ENCODE data around the gene CDH24. TPM values are rescaled to one million over a fixed set of nuclear protein-coding genes. Genes with fewer than 3 reads are reported as not detected.
A peak's percentile ranks its signal among the peaks of the same experiment; 100 is the strongest.

Gene CDH24
- total and polyA plus RNA-seq, 2 donors (not counting 3 experiments of a cell fraction or from before 2014, with no cell fraction given), result 21.7 to 52.9 TPM

DNA sequence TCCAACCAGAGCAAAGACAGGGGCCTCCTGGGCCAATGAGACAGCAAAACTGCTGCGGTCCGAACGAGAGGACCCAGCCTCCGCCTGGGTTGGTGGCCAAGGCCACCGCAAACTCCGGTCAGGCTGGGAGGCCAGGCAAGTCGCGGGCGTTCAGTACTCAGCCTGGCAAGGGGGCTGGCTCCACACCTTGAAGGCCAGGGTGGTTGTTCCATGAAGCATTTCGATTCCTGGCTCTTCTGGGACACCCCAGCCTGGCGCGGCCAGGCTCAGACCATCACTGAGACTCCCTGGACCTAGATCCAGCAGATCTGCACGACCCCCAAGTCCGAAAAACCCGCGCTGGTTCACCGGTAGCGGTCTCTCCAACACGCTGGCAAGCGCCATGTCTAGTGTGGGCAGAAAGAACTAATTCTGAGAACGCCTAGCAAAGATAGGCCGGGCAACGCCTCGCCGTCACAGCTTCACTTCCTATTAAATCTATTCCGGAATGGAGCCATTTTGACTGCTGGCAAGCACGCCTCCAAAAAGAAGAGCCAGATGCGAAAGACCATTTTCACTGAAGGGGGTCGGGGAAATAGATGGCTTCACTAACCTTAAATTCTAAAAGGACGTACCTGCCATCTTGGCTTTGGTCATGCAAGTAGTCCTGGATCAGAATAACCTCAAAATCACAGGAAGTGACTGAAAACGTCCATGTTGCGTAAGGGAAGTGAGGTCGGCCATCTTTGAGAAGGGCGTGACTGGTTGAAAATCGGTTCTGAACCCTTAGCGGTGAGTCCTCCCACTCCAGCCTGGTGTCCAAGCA is 22.6 kb downstream of the CDH24 start, which contains the start of gene PSMB5:
PSMB5 (minus strand) TSS at position 403 of the 805 bp plus-strand sequence; CDS start at position 384, 19 bp downstream.
- POLR2A ChIA-PET, result interaction anchor here (0.6 to 1.0 kb wide), 3 partner anchors 13 to 34 kb away, joined by 3 to 5 read pairs (median 4); no protein-coding TSS in a partner anchor
- peak; percentile 99 for FAIRE-seq
- dilution Hi-C loops (cut with MboI; ENCODE audit: extremely low pct_ligation_motif_present, low sequenced_read_pairs), result no loop called here

More for the DNA sequence above, 22.6 kb downstream of the CDH24 start, which contains the start of gene PSMB5:
- peaks cover 8 to 9% of the 10 kb centered on the region in 2 experiments for H3K36me3 ChIP-seq (ENCODE audit: control insufficient read depth in 2 of 2, extremely low read depth in 1 of 2, insufficient read depth in 2 of 2, low read length in 2 of 2)
- no peaks in the 10 kb centered on the region for H3K27me3 ChIP-seq (ENCODE audit: control insufficient read depth in 2 of 2, insufficient read depth in 2 of 2, low read length in 2 of 2)
- peak within 1 kb of the TSS; percentile 88 for H2AFZ ChIP-seq (ENCODE audit: low read depth, low read length)
- intact Hi-C loops (cut with micrococcal nuclease), result loop anchor here (1.0 to 2.0 kb wide), 3 partner anchors 13 to 28 kb away; no protein-coding TSS in a partner anchor
- H3K9me3 ChIP-seq (replicated peaks; ENCODE audit: control insufficient read depth, insufficient read depth, low read length), result no peaks in the 10 kb centered on the region
- H3K27ac ChIP-seq (ENCODE audit: insufficient read depth, low read depth, low read length), result peak within 1 kb of the TSS; percentile 88
- TF ChIP-seq POLR2A (IDR thresholded peaks at IDR 0.05; ENCODE audit: low read depth, low read length) (peak; percentile 89), MYC (IDR thresholded peaks at IDR 0.05; ENCODE audit: low read depth, low read length) (no peak), POLR2AphosphoS5 (IDR thresholded peaks at IDR 0.05; ENCODE audit: insufficient read depth, low read depth, low read length) (peak; percentile 82)
- TF ChIP-seq, protein P1, sequence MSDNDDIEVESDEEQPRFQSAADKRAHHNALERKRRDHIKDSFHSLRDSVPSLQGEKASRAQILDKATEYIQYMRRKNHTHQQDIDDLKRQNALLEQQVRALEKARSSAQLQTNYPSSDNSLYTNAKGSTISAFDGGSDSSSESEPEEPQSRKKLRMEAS (IDR thresholded peaks at IDR 0.05; ENCODE audit: insufficient read depth, insufficient read length), result no peak
- TF ChIP-seq, protein P2, sequence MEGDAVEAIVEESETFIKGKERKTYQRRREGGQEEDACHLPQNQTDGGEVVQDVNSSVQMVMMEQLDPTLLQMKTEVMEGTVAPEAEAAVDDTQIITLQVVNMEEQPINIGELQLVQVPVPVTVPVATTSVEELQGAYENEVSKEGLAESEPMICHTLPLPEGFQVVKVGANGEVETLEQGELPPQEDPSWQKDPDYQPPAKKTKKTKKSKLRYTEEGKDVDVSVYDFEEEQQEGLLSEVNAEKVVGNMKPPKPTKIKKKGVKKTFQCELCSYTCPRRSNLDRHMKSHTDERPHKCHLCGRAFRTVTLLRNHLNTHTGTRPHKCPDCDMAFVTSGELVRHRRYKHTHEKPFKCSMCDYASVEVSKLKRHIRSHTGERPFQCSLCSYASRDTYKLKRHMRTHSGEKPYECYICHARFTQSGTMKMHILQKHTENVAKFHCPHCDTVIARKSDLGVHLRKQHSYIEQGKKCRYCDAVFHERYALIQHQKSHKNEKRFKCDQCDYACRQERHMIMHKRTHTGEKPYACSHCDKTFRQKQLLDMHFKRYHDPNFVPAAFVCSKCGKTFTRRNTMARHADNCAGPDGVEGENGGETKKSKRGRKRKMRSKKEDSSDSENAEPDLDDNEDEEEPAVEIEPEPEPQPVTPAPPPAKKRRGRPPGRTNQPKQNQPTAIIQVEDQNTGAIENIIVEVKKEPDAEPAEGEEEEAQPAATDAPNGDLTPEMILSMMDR (IDR thresholded peaks at IDR 0.05; ENCODE audit: extremely low read depth in 1 of 2, insufficient read depth in 1 of 2, low read depth in 1 of 2, low read length in 2 of 2), result no peak
- H3K79me2 ChIP-seq (ENCODE audit: control insufficient read depth, insufficient read depth, low read length), result peaks cover 25% of the 10 kb centered on the region
- no peaks in the 10 kb centered on the region for H3K9me1 ChIP-seq (replicated peaks; ENCODE audit: control insufficient read depth, extremely low read depth, insufficient read depth, low read length)
- peak; percentile 97 for DNase-seq (ENCODE audit: low read depth, low spot score)
- no TSS peak for BruUV-seq (replicated peaks)
- CTCF ChIA-PET, result interaction anchor here (0.6 to 4.4 kb wide), 6 partner anchors 24 to 444 kb away, joined by 4 to 23 read pairs (median 4); no protein-coding TSS in a partner anchor
- H3K4me2 ChIP-seq (ENCODE audit: insufficient read depth, low read length), result peak within 1 kb of the TSS; percentile 66
- H3K4me1 ChIP-seq (ENCODE audit: control insufficient read depth, extremely low read depth, insufficient read depth, low read length), result peaks cover 12% of the 10 kb centered on the region
- H3K9ac ChIP-seq (replicated peaks; ENCODE audit: extremely low read depth, insufficient read depth, low read length), result peak within 1 kb of the TSS; percentile 93
- peak within 1 kb of the TSS; percentile 73 to 88 (median 84) for H3K4me3 ChIP-seq (replicated peaks in 1 of 3; ENCODE audit: insufficient read depth in 1 of 3, low read depth in 1 of 3, low read length in 3 of 3)
- H4K20me1 ChIP-seq (replicated peaks; ENCODE audit: control insufficient read depth, extremely low read depth, insufficient read depth, low read length), result no peaks in the 10 kb centered on the region
